ENCODE data around the gene SPINT2. TPM values are rescaled to one million over a fixed set of nuclear protein-coding genes. Genes with fewer than 3 reads are reported as not detected.

Gene SPINT2
- total RNA-seq, 4 donors from 2014 or later: 158 to 1,321 (median 873) TPM

GRCh38 chr19:38307076-38307475, 42.7 kb downstream of the SPINT2 start:
- no peaks in the 10 kb centered on the region for H3K9me3 ChIP-seq
- TF ChIP-seq POLR2A (IDR thresholded peaks at IDR 0.05): no peak
- TF ChIP-seq, protein P1, sequence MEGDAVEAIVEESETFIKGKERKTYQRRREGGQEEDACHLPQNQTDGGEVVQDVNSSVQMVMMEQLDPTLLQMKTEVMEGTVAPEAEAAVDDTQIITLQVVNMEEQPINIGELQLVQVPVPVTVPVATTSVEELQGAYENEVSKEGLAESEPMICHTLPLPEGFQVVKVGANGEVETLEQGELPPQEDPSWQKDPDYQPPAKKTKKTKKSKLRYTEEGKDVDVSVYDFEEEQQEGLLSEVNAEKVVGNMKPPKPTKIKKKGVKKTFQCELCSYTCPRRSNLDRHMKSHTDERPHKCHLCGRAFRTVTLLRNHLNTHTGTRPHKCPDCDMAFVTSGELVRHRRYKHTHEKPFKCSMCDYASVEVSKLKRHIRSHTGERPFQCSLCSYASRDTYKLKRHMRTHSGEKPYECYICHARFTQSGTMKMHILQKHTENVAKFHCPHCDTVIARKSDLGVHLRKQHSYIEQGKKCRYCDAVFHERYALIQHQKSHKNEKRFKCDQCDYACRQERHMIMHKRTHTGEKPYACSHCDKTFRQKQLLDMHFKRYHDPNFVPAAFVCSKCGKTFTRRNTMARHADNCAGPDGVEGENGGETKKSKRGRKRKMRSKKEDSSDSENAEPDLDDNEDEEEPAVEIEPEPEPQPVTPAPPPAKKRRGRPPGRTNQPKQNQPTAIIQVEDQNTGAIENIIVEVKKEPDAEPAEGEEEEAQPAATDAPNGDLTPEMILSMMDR (IDR thresholded peaks at IDR 0.05): no peak
- no peak overlapping the region for H3K4me3 ChIP-seq
- peaks cover 0 to 5% (median 0%) of the 10 kb centered on the region in 4 donors for H3K4me1 ChIP-seq
- no peak overlapping the region for H3K27ac ChIP-seq
- DNase-seq: no peak
- H3K27me3 ChIP-seq: no peaks in the 10 kb centered on the region
- peaks cover 0 to 20% (median 0%) of the 10 kb centered on the region in 3 donors for H3K36me3 ChIP-seq

DNA sequence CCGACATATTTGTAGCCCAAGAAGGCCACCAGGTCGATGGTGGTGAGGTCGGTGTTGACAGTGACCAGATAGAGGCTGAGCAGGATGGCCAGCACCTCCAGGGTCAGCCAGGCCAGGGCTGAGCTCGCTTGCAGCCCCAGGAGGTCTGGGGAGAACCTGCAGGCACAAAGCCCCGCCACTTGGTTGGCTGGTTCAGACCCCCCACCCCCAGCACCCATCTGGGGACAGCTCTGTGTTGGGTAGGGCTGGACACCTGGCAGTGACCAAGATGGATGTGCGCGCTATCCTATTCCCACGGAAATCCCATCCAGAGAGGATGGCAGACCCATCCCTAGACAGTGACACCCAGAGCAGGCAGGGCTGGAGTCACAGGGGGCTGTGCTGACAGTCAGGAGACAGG, 43.2 kb downstream of the SPINT2 start:
- DNase-seq: no peak
- H3K4me1 ChIP-seq: no peaks in the 10 kb centered on the region
- peaks cover 0 to 20% (median 0%) of the 10 kb centered on the region in 3 donors for H3K36me3 ChIP-seq
- no peak for TF ChIP-seq POLR2A (IDR thresholded peaks at IDR 0.05)
- TF ChIP-seq, protein P1 (IDR thresholded peaks at IDR 0.05): no peak
- H3K4me3 ChIP-seq: no peak overlapping the region
- no peaks in the 10 kb centered on the region for H3K9me3 ChIP-seq
- H3K27ac ChIP-seq: no peak overlapping the region
- no peaks in the 10 kb centered on the region for H3K27me3 ChIP-seq

DNA sequence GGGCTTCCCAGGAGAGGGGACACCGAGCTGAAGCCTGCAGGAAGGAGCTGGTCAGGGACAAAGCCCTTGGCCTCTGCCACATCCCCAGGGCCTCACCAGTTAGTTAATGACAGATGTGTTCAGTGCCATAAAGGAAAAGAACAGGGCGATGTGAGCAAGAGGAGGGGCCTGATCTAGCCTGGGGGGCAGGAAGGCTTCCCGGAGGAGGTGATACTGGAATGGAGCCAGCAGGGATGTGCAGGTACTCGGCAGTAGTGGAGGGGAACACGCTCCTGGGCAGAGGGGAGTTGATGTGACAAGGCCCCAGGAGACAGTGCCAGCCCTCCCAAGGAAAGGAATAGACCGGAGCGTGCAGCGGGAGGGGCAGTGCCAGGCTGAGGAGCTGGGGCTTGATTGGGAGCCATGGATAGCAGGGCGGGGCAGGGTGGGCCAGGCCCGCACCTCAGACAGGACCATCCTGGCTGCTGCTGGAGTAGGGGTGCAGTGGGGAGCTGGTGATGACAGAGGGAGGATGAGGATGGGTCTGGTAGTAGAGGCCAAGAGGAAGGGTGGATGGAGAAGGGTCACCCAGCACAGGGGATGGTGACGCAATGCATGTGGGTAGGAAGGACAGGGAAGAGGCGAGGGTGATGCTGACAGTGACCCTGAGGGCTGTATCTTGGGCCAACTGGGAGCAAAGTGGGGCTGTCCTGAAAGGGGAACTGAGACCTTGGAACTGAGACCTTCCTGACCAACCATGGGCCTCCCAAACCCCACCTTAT, 43.8 kb downstream of the SPINT2 start:
- H3K27me3 ChIP-seq: no peaks in the 10 kb centered on the region
- H3K4me1 ChIP-seq: no peaks in the 10 kb centered on the region
- DNase-seq: no peak
- no peak overlapping the region for H3K27ac ChIP-seq
- H3K36me3 ChIP-seq: peaks cover 0 to 20% (median 0%) of the 10 kb centered on the region in 3 donors
- no peaks in the 10 kb centered on the region for H3K9me3 ChIP-seq
- no peak for TF ChIP-seq POLR2A (IDR thresholded peaks at IDR 0.05)
- TF ChIP-seq, protein P1 (IDR thresholded peaks at IDR 0.05): no peak
- no peak overlapping the region for H3K4me3 ChIP-seq

DNA sequence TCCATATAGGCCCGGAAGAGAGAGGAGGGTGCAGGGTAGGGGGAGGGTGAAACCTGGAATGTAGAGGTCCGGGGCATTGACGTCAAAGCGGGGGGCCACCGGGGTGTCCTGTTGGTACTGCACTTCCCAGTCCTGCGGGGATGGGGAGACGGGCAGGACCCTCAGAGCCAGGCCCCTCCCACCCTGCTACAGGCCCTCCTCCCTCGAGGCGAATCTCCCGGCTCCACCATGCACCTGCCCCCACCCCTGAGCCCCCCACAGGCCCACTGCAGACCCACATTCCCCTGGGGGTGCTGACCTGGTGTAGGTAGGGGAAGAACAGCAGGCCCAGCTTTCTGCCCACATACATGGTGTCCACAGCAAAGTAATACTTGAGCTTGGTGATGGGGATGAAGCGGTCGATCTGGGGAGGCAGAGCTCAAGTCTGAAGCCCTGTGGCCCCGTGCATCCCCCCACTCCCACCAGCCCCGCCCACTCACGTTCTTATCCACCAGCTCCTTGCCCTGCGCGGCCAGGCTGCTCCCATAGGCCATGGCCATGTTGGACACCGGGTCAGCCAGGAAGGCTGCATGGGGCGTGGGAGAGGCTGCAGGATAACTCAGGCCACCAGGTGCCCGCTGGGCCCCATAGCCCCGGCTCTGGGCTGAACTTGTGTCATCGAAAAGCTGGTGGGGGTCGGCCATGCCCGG, 44.7 kb downstream of the SPINT2 start:
- TF ChIP-seq, protein P1 (IDR thresholded peaks at IDR 0.05): no peak
- no peak for TF ChIP-seq POLR2A (IDR thresholded peaks at IDR 0.05)
- Histone ChIP-seq H3K4me3 (no peak overlapping the region), H3K36me3 (peaks cover 0 to 20% (median 0%) of the 10 kb centered on the region in 3 donors), H3K27me3 (no peaks in the 10 kb centered on the region), H3K9me3 (no peaks in the 10 kb centered on the region), H3K4me1 (no peaks in the 10 kb centered on the region), H3K27ac (no peak overlapping the region)
- DNase-seq: no peak

- no peaks in the 10 kb centered on the region for H3K9me3 ChIP-seq
- no peak overlapping the region for H3K4me3 ChIP-seq
- no peaks in the 10 kb centered on the region for H3K27me3 ChIP-seq
- TF ChIP-seq, protein P1 (IDR thresholded peaks at IDR 0.05): no peak
- no peak for TF ChIP-seq POLR2A (IDR thresholded peaks at IDR 0.05)
- DNase-seq: no peak
- H3K36me3 ChIP-seq: peaks cover 0 to 20% (median 0%) of the 10 kb centered on the region in 3 donors
- H3K4me1 ChIP-seq: no peaks in the 10 kb centered on the region
- H3K27ac ChIP-seq: no peak overlapping the region
Measured at GRCh38 chr19:38309615-38310278, 45.4 kb downstream of the SPINT2 start.

Data from Peyer's patch (tissue), 4 donors.